Upper lobe of left lung (tissue), 4 donors: ENCODE data around the gene DNAJB6.

Experiments used
- CTCF ChIP-seq, 6 experiments: fragments of 450-650 bp in 4 of 6; fragments of 200-600 bp in 2 of 6; sonication (generic) in 2 of 6; IDR thresholded peaks; one replicate each; pipeline ENCODE4 v1.5.1; 2016 to 2019; ENCODE audit warnings: antibody characterized with exemption in 6 of 6
- EP300 ChIP-seq, 4 donors: sonication (generic); formaldehyde crosslinking; IDR thresholded peaks; one replicate each; pipeline ENCODE4 v1.5.1; 2017; ENCODE audit warnings: antibody characterized with exemption in 4 of 4, control low read depth in 2 of 4
- POLR2A ChIP-seq, 4 donors: fragments of 450-650 bp; IDR thresholded peaks; one replicate each; pipeline ENCODE4 v1.5.1; 2016 to 2017; ENCODE audit warnings: antibody characterized with exemption in 4 of 4, mild to moderate bottlenecking in 2 of 4
- POLR2AphosphoS5 ChIP-seq, 2 donors: sonication (generic); formaldehyde crosslinking; IDR thresholded peaks; one replicate each; pipeline ENCODE4 v1.5.1; 2017; ENCODE audit warnings: antibody characterized with exemption in 2 of 2

GRCh38 chr7:157402388-157402703, 65.5 kb downstream of the DNAJB6 start:
- no peak for TF ChIP-seq EP300 (IDR thresholded peaks at IDR 0.05)
- TF ChIP-seq CTCF (IDR thresholded peaks at IDR 0.05) = no peak
- TF ChIP-seq POLR2A (IDR thresholded peaks at IDR 0.05) = no peak
- TF ChIP-seq POLR2AphosphoS5 (IDR thresholded peaks at IDR 0.05) = no peak
